GM23338 (cell line): ENCODE results near the gene DPH2.

ENCODE experiments used
- CREB1 ChIP-seq: fragments of 250-450 bp; sonication (Bioruptor Pico); IDR thresholded peaks from 2 replicates; pipeline ENCODE4 v1.5.0; 2020; ENCODE audit warnings: low read depth, mild to moderate bottlenecking, moderate library complexity
- EZH2 ChIP-seq: fragments of 200-600 bp; sonication (generic); IDR thresholded peaks from one replicate; pipeline ENCODE4 v1.8.0; 2017; ENCODE audit warnings: antibody characterized with exemption, mild to moderate bottlenecking, low read depth; ENCODE audit not compliant: unreplicated experiment
- EZH2phosphoT487 ChIP-seq: fragments of 200-600 bp; sonication (generic); IDR thresholded peaks from one replicate; pipeline ENCODE4 v1.8.1; 2018; ENCODE audit warnings: antibody characterized with exemption; ENCODE audit not compliant: unreplicated experiment
- JUNB ChIP-seq: IDR thresholded peaks from one replicate; pipeline ENCODE4 v1.6.1; 2016; ENCODE audit warnings: antibody characterized with exemption; ENCODE audit not compliant: unreplicated experiment
- POLR2AphosphoS5 ChIP-seq: IDR thresholded peaks from 2 replicates; pipeline ENCODE4 v1.6.1; 2016; ENCODE audit warnings: antibody characterized with exemption, low read depth
- TF ChIP-seq, protein P1 (sequence below), 2 experiments: fragments of 200-600 bp in 1 of 2; sonication (generic) in 1 of 2; conservative IDR thresholded peaks; 2 replicates each; pipeline versions ENCODE4 v1.5.1 to v1.6.1; 2016 to 2017; ENCODE audit warnings: antibody characterized with exemption in 2 of 2, low read depth in 2 of 2, mild to moderate bottlenecking in 2 of 2, moderate library complexity in 1 of 2
- TF ChIP-seq, protein P2 (sequence below): IDR thresholded peaks from one replicate; pipeline ENCODE4 v1.6.1; 2018; ENCODE audit warnings: antibody characterized with exemption; ENCODE audit not compliant: unreplicated experiment

- TF ChIP-seq, protein P1, sequence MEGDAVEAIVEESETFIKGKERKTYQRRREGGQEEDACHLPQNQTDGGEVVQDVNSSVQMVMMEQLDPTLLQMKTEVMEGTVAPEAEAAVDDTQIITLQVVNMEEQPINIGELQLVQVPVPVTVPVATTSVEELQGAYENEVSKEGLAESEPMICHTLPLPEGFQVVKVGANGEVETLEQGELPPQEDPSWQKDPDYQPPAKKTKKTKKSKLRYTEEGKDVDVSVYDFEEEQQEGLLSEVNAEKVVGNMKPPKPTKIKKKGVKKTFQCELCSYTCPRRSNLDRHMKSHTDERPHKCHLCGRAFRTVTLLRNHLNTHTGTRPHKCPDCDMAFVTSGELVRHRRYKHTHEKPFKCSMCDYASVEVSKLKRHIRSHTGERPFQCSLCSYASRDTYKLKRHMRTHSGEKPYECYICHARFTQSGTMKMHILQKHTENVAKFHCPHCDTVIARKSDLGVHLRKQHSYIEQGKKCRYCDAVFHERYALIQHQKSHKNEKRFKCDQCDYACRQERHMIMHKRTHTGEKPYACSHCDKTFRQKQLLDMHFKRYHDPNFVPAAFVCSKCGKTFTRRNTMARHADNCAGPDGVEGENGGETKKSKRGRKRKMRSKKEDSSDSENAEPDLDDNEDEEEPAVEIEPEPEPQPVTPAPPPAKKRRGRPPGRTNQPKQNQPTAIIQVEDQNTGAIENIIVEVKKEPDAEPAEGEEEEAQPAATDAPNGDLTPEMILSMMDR (conservative IDR thresholded peaks at IDR 0.05; ENCODE audit: low read depth in 2 of 2): no peak
- TF ChIP-seq POLR2AphosphoS5 (no peak), JUNB (no peak), EZH2phosphoT487 (no peak), EZH2 (no peak), CREB1 (CRISPR knock-in tag) (no peak)
- TF ChIP-seq, protein P2, sequence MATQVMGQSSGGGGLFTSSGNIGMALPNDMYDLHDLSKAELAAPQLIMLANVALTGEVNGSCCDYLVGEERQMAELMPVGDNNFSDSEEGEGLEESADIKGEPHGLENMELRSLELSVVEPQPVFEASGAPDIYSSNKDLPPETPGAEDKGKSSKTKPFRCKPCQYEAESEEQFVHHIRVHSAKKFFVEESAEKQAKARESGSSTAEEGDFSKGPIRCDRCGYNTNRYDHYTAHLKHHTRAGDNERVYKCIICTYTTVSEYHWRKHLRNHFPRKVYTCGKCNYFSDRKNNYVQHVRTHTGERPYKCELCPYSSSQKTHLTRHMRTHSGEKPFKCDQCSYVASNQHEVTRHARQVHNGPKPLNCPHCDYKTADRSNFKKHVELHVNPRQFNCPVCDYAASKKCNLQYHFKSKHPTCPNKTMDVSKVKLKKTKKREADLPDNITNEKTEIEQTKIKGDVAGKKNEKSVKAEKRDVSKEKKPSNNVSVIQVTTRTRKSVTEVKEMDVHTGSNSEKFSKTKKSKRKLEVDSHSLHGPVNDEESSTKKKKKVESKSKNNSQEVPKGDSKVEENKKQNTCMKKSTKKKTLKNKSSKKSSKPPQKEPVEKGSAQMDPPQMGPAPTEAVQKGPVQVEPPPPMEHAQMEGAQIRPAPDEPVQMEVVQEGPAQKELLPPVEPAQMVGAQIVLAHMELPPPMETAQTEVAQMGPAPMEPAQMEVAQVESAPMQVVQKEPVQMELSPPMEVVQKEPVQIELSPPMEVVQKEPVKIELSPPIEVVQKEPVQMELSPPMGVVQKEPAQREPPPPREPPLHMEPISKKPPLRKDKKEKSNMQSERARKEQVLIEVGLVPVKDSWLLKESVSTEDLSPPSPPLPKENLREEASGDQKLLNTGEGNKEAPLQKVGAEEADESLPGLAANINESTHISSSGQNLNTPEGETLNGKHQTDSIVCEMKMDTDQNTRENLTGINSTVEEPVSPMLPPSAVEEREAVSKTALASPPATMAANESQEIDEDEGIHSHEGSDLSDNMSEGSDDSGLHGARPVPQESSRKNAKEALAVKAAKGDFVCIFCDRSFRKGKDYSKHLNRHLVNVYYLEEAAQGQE: no peak
Measured at GRCh38 chr1:44019466-44019948, 49.7 kb downstream of the DPH2 start.
